Thoracic aorta (tissue), 2 donors: ENCODE measurements around the gene GEN1. TPM values are rescaled to one million over a fixed set of nuclear protein-coding genes. Genes with fewer than 3 reads are reported as not detected.

Source experiments
- ATAC-seq: fragments of 150-250 bp; one replicate; pipeline ENCODE4 v1.8.0; 2017; ENCODE audit warnings: low read depth; ENCODE audit not compliant: insufficient number of reproducible peaks, low FRiP score
- DNase-seq: peaks from one replicate; pipeline ENCODE4 v3.0.0-alpha.2; 2020; ENCODE audit warnings: low spot score
- H3K27ac ChIP-seq, 2 donors: fragments of 200-600 bp; sonication (generic); 1 replicate in 1 of 2; 2 replicates in 1 of 2; pipeline ENCODE4 v1.5.1; 2016; ENCODE audit warnings: mild to moderate bottlenecking in 2 of 2, moderate library complexity in 2 of 2
- H3K27me3 ChIP-seq: fragments of 200-600 bp; sonication (generic); replicated peaks from 2 replicates; pipeline ENCODE4 v1.6.0; 2016; ENCODE audit warnings: mild to moderate bottlenecking; ENCODE audit not compliant: insufficient read depth
- H3K36me3 ChIP-seq: fragments of 200-600 bp; sonication (generic); one replicate; pipeline ENCODE4 v1.5.1; 2016
- H3K4me1 ChIP-seq, 2 donors: fragments of 200-600 bp; sonication (generic); 1 replicate in 1 of 2; 2 replicates in 1 of 2; pipeline versions ENCODE4 v1.5.1 to v1.6.0; 2016; ENCODE audit warnings: low read depth in 2 of 2, mild to moderate bottlenecking in 1 of 2; ENCODE audit not compliant: control insufficient read depth in 1 of 2
- H3K4me3 ChIP-seq: fragments of 200-600 bp; sonication (generic); 2 replicates; pipeline ENCODE4 v1.5.1; 2016; ENCODE audit warnings: mild to moderate bottlenecking
- H3K9me3 ChIP-seq: fragments of 200-600 bp; sonication (generic); 2 replicates; pipeline ENCODE4 v1.5.1; 2016
- CTCF ChIP-seq: fragments of 200-600 bp; sonication (generic); IDR thresholded peaks from one replicate; pipeline ENCODE4 v1.5.1; 2019; ENCODE audit warnings: antibody characterized with exemption
- total RNA-seq, 2 donors: library from RNA; depleted of rRNA; stranded (reverse); fragments of >200 nt; gene quantifications; one replicate each; pipeline versions ENCODE4 v1.1.0 to v1.2.3, GENCODE V29; 2016

GEN1 gene
- total RNA-seq, 2 donors from 2014 or later, result 3.7 to 4.9 TPM

DNA sequence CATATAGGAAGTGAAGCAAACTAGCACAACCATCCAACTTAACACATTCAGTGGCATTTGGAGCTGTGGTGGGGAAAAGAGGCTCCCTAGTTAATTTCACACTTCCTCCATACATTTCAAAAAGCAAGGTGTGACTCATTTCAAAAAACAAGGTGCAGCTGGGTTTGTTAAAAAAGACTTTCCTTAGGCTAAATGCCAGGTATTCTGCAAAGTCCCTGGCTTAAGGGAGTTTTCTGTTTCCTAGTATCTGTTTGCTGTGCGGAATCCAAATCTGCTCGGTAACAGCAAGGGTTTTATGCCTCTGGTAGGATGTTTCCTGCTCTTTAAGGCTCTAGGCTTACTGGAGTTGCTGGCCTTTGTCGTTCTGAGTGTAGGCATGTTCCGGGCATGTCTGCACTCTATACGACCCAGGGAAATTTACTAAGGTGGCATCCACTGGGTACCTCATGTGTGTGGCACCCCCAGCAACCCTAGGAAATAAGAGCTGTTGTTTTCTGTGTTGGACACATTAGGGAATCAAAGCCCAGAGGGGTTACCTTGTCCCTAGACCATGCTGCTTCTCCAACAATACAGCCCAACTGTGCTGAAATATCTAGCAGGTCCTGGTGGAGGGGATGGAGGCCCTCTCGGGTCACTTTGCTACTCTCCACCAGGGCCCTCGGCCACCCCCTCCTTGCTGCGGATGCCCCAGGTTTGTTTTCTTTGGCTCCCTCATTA lies 61.7 kb downstream of the GEN1 start:
- no peaks in the 10 kb centered on the region for H3K27me3 ChIP-seq
- DNase-seq, result no peak
- H3K4me1 ChIP-seq, result peaks cover 0 to 4% of the 10 kb centered on the region in 2 donors
- no peak for TF ChIP-seq CTCF
- no peak for ATAC-seq
- no peaks in the 10 kb centered on the region for H3K36me3 ChIP-seq
- H3K27ac ChIP-seq, result no peak overlapping the region
- H3K4me3 ChIP-seq, result no peak overlapping the region
- H3K9me3 ChIP-seq, result no peaks in the 10 kb centered on the region

- Histone ChIP-seq H3K27me3 (no peaks in the 10 kb centered on the region), H3K9me3 (no peaks in the 10 kb centered on the region), H3K27ac (no peak within 1 kb of the TSS), H3K36me3 (no peaks in the 10 kb centered on the region), H3K4me1 (peaks cover 6 to 14% of the 10 kb centered on the region in 2 donors), H3K4me3 (no peak within 1 kb of the TSS)
- ATAC-seq, result no peak
- TF ChIP-seq CTCF, result no peak
- DNase-seq, result no peak
These were observed 62.7 kb downstream of the GEN1 start, which contains the start of gene MSGN1 for GRCh38 chr2:17816396-17817245. MSGN1 (plus strand) TSS chr2:17816460; CDS start chr2:17816519, 59 bp downstream.

GRCh38 chr2:17818235-17818815 lies 64.4 kb downstream of the GEN1 start:
- no peak overlapping the region for H3K27ac ChIP-seq

DNA sequence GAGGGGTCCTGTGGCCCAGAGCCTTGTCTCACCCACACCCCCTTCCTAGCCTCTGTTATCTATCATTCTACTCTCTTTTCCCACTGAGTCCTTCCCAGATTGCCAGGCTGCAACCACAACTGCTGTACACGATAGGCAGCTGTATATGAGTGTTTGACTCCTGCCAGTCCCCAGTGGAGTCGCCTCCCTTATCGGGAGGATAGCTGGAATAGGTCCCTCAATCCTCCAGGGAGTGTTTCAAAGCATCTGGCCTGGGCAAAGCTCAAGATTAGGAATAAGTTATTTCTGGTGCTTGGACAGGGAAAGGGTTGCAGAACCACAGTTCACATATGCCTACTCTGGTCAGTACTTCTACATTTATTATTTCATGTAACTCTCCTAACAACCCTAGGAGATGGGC lies 67.1 kb downstream of the GEN1 start:
- Histone ChIP-seq H3K4me1 (peaks cover 14 to 39% of the 10 kb centered on the region in 2 donors), H3K36me3 (no peaks in the 10 kb centered on the region), H3K27me3 (no peaks in the 10 kb centered on the region), H3K27ac (peak overlapping the region; percentile 4 to 44), H3K9me3 (no peaks in the 10 kb centered on the region), H3K4me3 (no peak overlapping the region)
- DNase-seq (no peak), ATAC-seq (peak; percentile 23)
- no peak for TF ChIP-seq CTCF

More at GRCh38 chr2:17818235-17818815, 64.4 kb downstream of the GEN1 start:
- ATAC-seq, result no peak
- Histone ChIP-seq H3K4me3 (no peak overlapping the region), H3K27me3 (no peaks in the 10 kb centered on the region), H3K9me3 (no peaks in the 10 kb centered on the region), H3K4me1 (peaks cover 14 to 31% of the 10 kb centered on the region in 2 donors), H3K36me3 (no peaks in the 10 kb centered on the region)
- TF ChIP-seq CTCF, result no peak
- DNase-seq, result no peak
